MCF 10A (cell line): ENCODE measurements around the gene GP1BB. TPM values are rescaled to one million over a fixed set of nuclear protein-coding genes. Genes with fewer than 3 reads are reported as not detected.
"Not testable (repeated sequence)": the region's sequence is repeated elsewhere in the genome, so short reads cannot be mapped to it uniquely, and the experiment has no call there.

Experiments used
- BruUV-seq: library from RNA; stranded (reverse); fragments of 400-500 nt; replicated peaks from 2 replicates; lab custom pipeline; 2021; lab: Mats Ljungman, UMichigan
- CTCF ChIA-PET: fragments of 300-600 bp; sonication (Branson Sonifier 250); formaldehyde crosslinking; extraction: SDS; loops from one replicate; lab custom pipeline; 2021; ENCODE audit warnings: antibody characterized with exemption, inconsistent platforms; lab: Yijun Ruan, JAX
- POLR2A ChIA-PET: fragments of 300-600, 350-650 bp; sonication (Branson Sonifier 250); formaldehyde crosslinking; extraction: SDS; loops from one replicate; lab custom pipeline; 2020; ENCODE audit warnings: antibody characterized with exemption, inconsistent platforms; lab: Yijun Ruan, JAX
- DNase-seq: peaks from one replicate; pipeline ENCODE4 v3.0.0-alpha.2; 2018; ENCODE audit not compliant: unreplicated experiment
- H3K27ac Mint-ChIP-seq: one replicate; pipeline ENCODE4 v1.8.0; 2022; ENCODE audit warnings: mild to moderate bottlenecking, low read depth, mixed read lengths; ENCODE audit not compliant: unreplicated experiment
- H3K27me3 Mint-ChIP-seq: one replicate; pipeline ENCODE4 v1.8.0; 2022; ENCODE audit warnings: mixed read lengths; ENCODE audit not compliant: insufficient read depth, unreplicated experiment
- H3K36me3 Mint-ChIP-seq: one replicate; pipeline ENCODE4 v1.8.0; 2022; ENCODE audit warnings: mild to moderate bottlenecking, moderate library complexity, mixed read lengths; ENCODE audit not compliant: insufficient read depth, unreplicated experiment
- H3K4me1 Mint-ChIP-seq: one replicate; pipeline ENCODE4 v1.8.0; 2022; ENCODE audit warnings: mixed read lengths; ENCODE audit not compliant: insufficient read depth, unreplicated experiment
- H3K4me3 Mint-ChIP-seq: one replicate; pipeline ENCODE4 v1.8.0; 2022; ENCODE audit warnings: mild to moderate bottlenecking, moderate library complexity, mixed read lengths; ENCODE audit not compliant: unreplicated experiment
- H3K9me3 Mint-ChIP-seq: one replicate; pipeline ENCODE4 v1.8.0; 2022; ENCODE audit warnings: mixed read lengths; ENCODE audit not compliant: unreplicated experiment
- CTCF ChIP-seq: fragments of 200-600 bp; IDR thresholded peaks from one replicate; pipeline ENCODE4 v1.8.0; 2022; ENCODE audit warnings: antibody characterized with exemption, mild to moderate bottlenecking; ENCODE audit not compliant: unreplicated experiment
- intact Hi-C: fragments of 100-400 bp; cut with micrococcal nuclease; formaldehyde crosslinking; loops from 2 replicates; pipeline ENCODE4 v1.14.1; 2022
- total RNA-seq: library from RNA; stranded (reverse); gene quantifications from 2 replicates; pipeline ENCODE4 v1.2.3, GENCODE V29; 2022

GP1BB gene
- total RNA-seq, 1 experiment from 2014 or later = 0.37 TPM

- Mint-ChIP-seq H3K36me3 (no peaks in the 10 kb centered on the region), H3K4me1 (peaks cover 8% of the 10 kb centered on the region), H3K4me3 (no peak overlapping the region), H3K27ac (no peak overlapping the region), H3K27me3 (no peaks in the 10 kb centered on the region), H3K9me3 (no peaks in the 10 kb centered on the region)
- no TSS peak for BruUV-seq
- POLR2A ChIA-PET = no interaction called here
- DNase-seq = no peak
- TF ChIP-seq CTCF = no peak
- CTCF ChIA-PET = no interaction called here
- intact Hi-C loops = no loop called here
Measured at GRCh38 chr22:19694696-19695095, 28.6 kb upstream of the GP1BB start.

GRCh38 chr22:19696504-19697276, 26.6 kb upstream of the GP1BB start:
- Mint-ChIP-seq H3K9me3 (no peaks in the 10 kb centered on the region), H3K27me3 (no peaks in the 10 kb centered on the region), H3K4me1 (peaks cover 5% of the 10 kb centered on the region), H3K4me3 (no peak overlapping the region), H3K36me3 (no peaks in the 10 kb centered on the region), H3K27ac (no peak overlapping the region)
- intact Hi-C loops = no loop called here
- no TSS peak for BruUV-seq
- ChIA-PET POLR2A (no interaction called here), CTCF (interaction anchor here (0.5 to 0.8 kb wide), 3 partner anchors 34 to 200 kb away, joined by 3 to 4 read pairs (median 3); no protein-coding TSS in a partner anchor)
- DNase-seq = no peak
- TF ChIP-seq CTCF = no peak

GRCh38 chr22:19697871-19698270, 25.5 kb upstream of the GP1BB start:
- H3K36me3 Mint-ChIP-seq, H3K4me1 Mint-ChIP-seq, H3K27ac Mint-ChIP-seq, DNase-seq, H3K27me3 Mint-ChIP-seq, intact Hi-C loops, BruUV-seq, H3K4me3 Mint-ChIP-seq, H3K9me3 Mint-ChIP-seq: not testable (repeated sequence)
- CTCF ChIA-PET = interaction anchor here (0.8 kb wide), 1 partner anchor 33 kb away, joined by 3 read pairs; no protein-coding TSS in a partner anchor
- POLR2A ChIA-PET = interaction anchor here (0.6 kb wide), 1 partner anchor 784 kb away, joined by 3 read pairs; no protein-coding TSS in a partner anchor

- intact Hi-C loops = no loop called here
- no peak for DNase-seq
- Mint-ChIP-seq H3K27me3 (no peaks in the 10 kb centered on the region), H3K9me3 (no peaks in the 10 kb centered on the region), H3K4me3 (no peak overlapping the region), H3K27ac (no peak overlapping the region), H3K4me1 (no peaks in the 10 kb centered on the region), H3K36me3 (no peaks in the 10 kb centered on the region)
- POLR2A ChIA-PET = no interaction called here
- no TSS peak for BruUV-seq
- no peak for TF ChIP-seq CTCF
- CTCF ChIA-PET = interaction anchor here (0.6 kb wide), 1 partner anchor 211 kb away, joined by 3 read pairs; no protein-coding TSS in a partner anchor
Measured at GRCh38 chr22:19700790-19701419, 22.4 kb upstream of the GP1BB start.
